ENCODE measurements around the gene ZEB2. TPM values are rescaled to one million over a fixed set of nuclear protein-coding genes. Genes with fewer than 3 reads are reported as not detected.

The ZEB2 gene
- total and polyA plus RNA-seq, 2 of the 8 experiments (the other 6 are each of a cell fraction or from before 2014, with no cell fraction given), result 0.38 TPM; not detected in 1

DNA sequence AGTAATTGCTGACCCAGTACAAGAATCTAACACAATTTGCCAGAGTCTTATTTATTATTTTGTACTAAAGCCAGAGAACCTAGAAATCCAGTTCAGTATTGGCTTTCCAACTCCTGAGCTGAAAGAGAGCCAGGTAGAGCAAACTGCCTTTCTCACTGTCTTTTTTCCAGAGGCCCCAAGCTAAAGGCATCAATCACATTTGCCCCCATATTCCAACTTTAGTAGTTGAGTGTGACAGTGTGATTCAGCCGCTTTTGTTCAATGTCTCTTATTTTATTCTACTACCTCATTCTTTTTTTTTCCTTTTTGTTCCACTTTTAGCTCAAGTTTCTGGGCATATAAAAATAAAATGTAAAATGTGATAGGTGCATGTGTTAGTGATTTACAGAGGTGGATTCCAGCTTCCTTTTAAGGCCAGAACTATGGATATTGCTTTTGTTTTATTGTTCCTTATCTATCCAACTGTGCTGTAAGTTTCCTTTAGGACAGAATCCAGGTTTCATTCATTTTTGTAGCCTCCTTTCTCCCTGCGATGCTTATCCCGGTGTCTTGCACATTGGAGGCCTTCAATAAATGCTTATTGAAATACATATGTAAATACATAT is 153.0 kb downstream of the ZEB2 start (continued):
- TF ChIP-seq SP1 (IDR thresholded peaks at IDR 0.05; ENCODE audit: low read depth, low read length), result no peak
- no peak for TF ChIP-seq SP2 (IDR thresholded peaks at IDR 0.05; ENCODE audit: low read length)
- no peak for TF ChIP-seq BACH1 (IDR thresholded peaks at IDR 0.05; ENCODE audit: low read length)
- no peak for TF ChIP-seq SIN3A (conservative IDR thresholded peaks at IDR 0.05 in 1 of 2, IDR thresholded peaks at IDR 0.05 in 1 of 2; ENCODE audit: low read depth in 1 of 2, low read length in 2 of 2)
- TF ChIP-seq CBX8 (IDR thresholded peaks at IDR 0.05; ENCODE audit: borderline replicate concordance, low read depth, low read length), result no peak
- no peak for TF ChIP-seq RAD21 (IDR thresholded peaks at IDR 0.05 in 1 of 2, conservative IDR thresholded peaks at IDR 0.05 in 1 of 2; ENCODE audit: low read depth in 2 of 2, low read length in 2 of 2)
- no peak for TF ChIP-seq KDM5A (IDR thresholded peaks at IDR 0.05; ENCODE audit: low read length)
